Activated CD8-positive, alpha-beta T cell treated with anti-CD3 and anti-CD28 coated beads, Interleukin-2, amount 10 ng/mL, durations not matched to agents 7 days and 5 days (primary cell): ENCODE results near the gene SH3TC1. TPM values are rescaled to one million over a fixed set of nuclear protein-coding genes. Genes with fewer than 3 reads are reported as not detected.
A peak's percentile ranks its signal among the peaks of the same experiment; 100 is the strongest.

ENCODE experiments used
- ATAC-seq: fragments of 150-1000 bp; cut with Tn5 transposase; one replicate; pipeline ENCODE4 v1.10.0; 2021; ENCODE audit warnings: moderate library complexity
- CTCF ChIA-PET: fragments of 350-600 bp; sonication (Branson Sonifier 250); formaldehyde crosslinking; loops from one replicate; lab custom pipeline; 2021; ENCODE audit warnings: antibody characterized with exemption; lab: Charles Lee
- POLR2A ChIA-PET: fragments of 350-600 bp; sonication (Branson Sonifier 250); formaldehyde crosslinking; loops from one replicate; lab custom pipeline; 2021; ENCODE audit warnings: antibody characterized with exemption; lab: Charles Lee
- DNase-seq: peaks from one replicate; pipeline ENCODE4 v3.0.0-alpha.2; 2020
- H3K27ac Mint-ChIP-seq: one replicate; pipeline ENCODE4 v1.8.0; 2021; ENCODE audit warnings: mild to moderate bottlenecking, mixed read lengths
- H3K27me3 Mint-ChIP-seq: one replicate; pipeline ENCODE4 v1.8.0; 2021; ENCODE audit warnings: low read depth, mixed read lengths
- H3K36me3 Mint-ChIP-seq: one replicate; pipeline ENCODE4 v1.8.0; 2021; ENCODE audit warnings: low read depth, mixed read lengths
- H3K4me1 Mint-ChIP-seq: one replicate; pipeline ENCODE4 v1.8.0; 2021; ENCODE audit warnings: low read depth, mixed read lengths
- H3K4me3 Mint-ChIP-seq: one replicate; pipeline ENCODE4 v1.8.0; 2021; ENCODE audit warnings: mild to moderate bottlenecking, mixed read lengths
- H3K9me3 Mint-ChIP-seq: one replicate; pipeline ENCODE4 v1.8.0; 2022; ENCODE audit warnings: mixed read lengths; ENCODE audit not compliant: insufficient read depth
- total RNA-seq, 2 experiments: library from RNA; stranded (reverse); gene quantifications; one replicate each; pipeline ENCODE4 v1.2.3, GENCODE V29; 2021

Gene SH3TC1
- total RNA-seq, 2 experiments from 2014 or later = 6.3 to 7.3 TPM

DNA sequence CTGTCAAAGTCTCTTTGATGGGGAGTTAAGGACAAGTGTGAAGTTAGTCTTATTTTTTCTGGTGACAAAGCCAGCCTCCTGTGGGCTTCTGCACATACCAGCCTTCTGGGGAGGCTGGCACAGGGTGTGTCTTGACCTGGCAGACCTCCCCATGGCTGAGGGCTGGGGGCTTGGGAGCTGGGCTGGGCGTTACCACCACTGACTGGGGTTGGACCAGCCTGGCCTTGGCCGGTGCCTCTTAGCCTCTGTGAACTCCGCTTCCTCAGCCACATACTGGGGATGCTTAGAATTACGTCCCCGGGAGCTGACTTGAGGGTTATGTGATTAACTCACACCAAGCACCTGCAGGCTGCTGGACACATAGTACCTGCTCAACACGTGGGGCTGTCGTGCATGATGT, 14.0 kb downstream of the SH3TC1 start:
- CTCF ChIA-PET = no interaction called here
- no peaks in the 10 kb centered on the region for H3K9me3 Mint-ChIP-seq
- POLR2A ChIA-PET = interaction anchor here (0.7 kb wide), 1 partner anchor 1288 kb away, joined by 3 read pairs; no protein-coding TSS in a partner anchor
- no peaks in the 10 kb centered on the region for H3K27me3 Mint-ChIP-seq
- no peak overlapping the region for H3K27ac Mint-ChIP-seq
- DNase-seq (no peak), ATAC-seq (no peak)
- no peaks in the 10 kb centered on the region for H3K36me3 Mint-ChIP-seq
- no peak overlapping the region for H3K4me3 Mint-ChIP-seq
- H3K4me1 Mint-ChIP-seq = peaks cover 2% of the 10 kb centered on the region

DNA sequence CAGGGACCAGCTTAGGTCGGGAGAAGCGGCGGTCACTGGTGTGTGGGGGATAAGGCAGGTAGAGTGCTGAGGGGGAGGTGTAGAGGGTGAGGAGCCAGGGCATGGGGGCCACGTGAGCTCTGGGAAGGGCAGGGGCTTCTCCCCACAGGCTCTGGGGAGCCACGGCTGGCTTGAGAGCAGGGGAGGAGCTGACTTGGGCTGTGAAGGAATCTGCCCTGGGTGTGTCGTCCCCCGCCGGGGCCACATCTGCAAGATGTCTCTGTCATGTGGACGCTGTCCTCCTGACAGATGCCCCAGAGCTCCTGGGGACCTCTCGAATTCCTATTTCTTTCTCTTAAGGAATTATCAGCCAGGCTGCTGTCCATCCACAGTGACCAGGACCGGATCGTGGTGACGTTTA, 15.0 kb downstream of the SH3TC1 start:
- H3K36me3 Mint-ChIP-seq = no peaks in the 10 kb centered on the region
- no peak overlapping the region for H3K4me3 Mint-ChIP-seq
- no peak overlapping the region for H3K27ac Mint-ChIP-seq
- CTCF ChIA-PET = interaction anchor here (1.4 kb wide), 1 partner anchor 28 kb away, joined by 3 read pairs; no protein-coding TSS in a partner anchor
- H3K27me3 Mint-ChIP-seq = no peaks in the 10 kb centered on the region
- H3K9me3 Mint-ChIP-seq = no peaks in the 10 kb centered on the region
- peaks cover 7% of the 10 kb centered on the region for H3K4me1 Mint-ChIP-seq
- DNase-seq = no peak
- no peak for ATAC-seq
- POLR2A ChIA-PET = no interaction called here

DNA sequence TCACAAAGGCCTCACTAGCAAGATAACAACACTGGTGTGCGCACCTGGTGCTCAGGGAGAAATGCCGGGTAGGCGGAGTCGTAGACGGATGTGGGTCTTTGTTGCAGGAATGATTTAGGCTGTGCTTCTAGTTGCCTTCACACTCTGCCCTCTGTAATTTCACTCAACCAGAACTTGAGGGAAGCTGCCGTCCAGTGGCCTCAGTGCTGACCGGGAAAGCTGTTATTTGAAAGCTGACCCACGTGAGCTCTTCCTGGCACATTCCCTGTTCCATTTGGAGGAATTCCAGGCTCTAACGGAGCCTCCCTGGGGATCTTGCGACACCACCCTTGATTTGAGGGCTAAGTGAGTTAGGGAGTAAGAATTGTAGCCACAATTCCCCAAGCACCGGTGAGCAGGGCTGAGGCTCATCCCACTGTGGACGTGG, 15.9 kb downstream of the SH3TC1 start:
- Mint-ChIP-seq H3K36me3 (no peaks in the 10 kb centered on the region), H3K4me1 (peaks cover 7% of the 10 kb centered on the region), H3K9me3 (no peaks in the 10 kb centered on the region), H3K4me3 (no peak overlapping the region), H3K27ac (no peak overlapping the region), H3K27me3 (no peaks in the 10 kb centered on the region)
- CTCF ChIA-PET = no interaction called here
- POLR2A ChIA-PET = no interaction called here
- ATAC-seq (no peak), DNase-seq (no peak)

DNA sequence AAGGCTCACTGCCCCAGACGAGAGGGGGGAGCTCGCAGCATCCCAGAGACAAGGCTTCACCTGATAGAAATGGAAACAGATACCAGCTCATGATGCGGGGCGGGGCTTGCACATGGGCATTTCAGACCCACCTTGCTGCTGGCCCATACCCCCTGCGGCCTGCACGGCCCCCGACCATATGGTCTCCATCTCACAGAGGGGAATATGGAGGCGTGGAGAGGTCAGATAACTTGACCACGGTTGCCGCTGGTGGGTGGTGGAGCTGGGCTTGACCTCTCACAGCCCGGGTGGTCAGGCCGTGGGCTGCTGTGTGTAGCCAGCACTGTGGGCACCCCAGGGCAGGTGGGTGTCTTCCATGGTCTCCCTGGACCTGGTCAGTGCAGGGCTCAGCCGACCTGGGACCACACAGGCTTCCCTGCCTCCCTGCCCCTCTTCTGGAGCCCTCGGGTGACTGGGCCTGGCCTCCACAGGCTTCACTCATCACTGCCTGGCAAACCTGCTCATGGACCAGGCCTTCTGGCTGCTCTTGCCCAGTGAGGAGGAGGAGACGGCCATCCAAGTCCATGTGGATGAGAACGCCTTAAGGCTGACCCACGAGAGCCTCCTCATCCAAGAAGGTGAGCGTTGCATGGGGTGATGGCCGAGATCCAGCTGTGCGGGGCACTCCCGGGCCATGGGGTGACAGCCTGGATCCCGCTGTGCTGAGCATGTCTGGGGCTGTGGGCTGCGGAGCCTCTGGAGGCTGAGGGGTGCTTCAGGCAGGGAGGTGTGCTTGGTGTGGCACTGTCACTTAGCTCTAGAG, 16.8 kb downstream of the SH3TC1 start:
- POLR2A ChIA-PET = no interaction called here

DNA sequence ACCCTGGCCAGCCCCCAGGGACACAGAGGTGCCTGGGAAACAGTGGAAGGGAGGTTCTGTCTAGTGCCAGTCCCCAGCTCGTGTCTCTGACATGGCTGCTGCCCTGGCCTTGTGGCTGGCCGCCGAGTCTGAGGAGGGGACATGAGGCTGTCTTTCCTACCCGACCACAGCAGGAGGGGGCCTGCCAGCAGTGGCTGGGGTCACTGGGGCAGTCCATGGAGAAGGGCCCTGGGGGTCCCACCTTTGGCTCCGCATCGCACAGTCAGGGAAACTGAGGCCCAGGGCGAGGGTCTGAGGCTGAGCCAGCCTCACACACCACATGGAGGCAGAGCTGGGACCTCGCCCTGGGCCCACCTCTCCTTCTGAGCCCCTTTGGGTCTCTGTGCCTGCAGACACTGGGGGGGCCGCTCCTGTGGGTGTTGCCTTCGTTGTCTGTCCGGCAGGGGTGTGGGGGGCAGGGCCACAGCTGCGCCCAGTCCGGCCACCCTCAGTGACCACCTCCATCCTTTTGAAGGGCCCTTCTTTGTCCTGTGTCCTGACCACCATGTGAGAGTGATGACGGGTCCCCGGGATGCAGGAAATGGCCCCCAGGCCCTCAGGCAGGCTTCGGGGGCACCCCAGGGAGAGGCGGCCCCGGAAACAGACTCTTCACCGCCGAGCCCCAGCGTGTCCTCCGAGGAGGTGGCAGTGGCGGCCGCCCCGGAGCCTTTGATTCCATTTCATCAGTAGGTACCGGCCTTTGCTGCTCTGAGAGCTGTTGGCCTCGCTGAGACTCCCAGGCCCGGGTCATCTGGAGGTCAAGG, 17.6 kb downstream of the SH3TC1 start:
- no peaks in the 10 kb centered on the region for H3K9me3 Mint-ChIP-seq
- DNase-seq (no peak), ATAC-seq (no peak)
- no peak overlapping the region for H3K27ac Mint-ChIP-seq
- ChIA-PET CTCF (no interaction called here), POLR2A (no interaction called here)
- no peak overlapping the region for H3K4me3 Mint-ChIP-seq
- H3K36me3 Mint-ChIP-seq = no peaks in the 10 kb centered on the region
- peaks cover 12% of the 10 kb centered on the region for H3K4me1 Mint-ChIP-seq
- H3K27me3 Mint-ChIP-seq = no peaks in the 10 kb centered on the region

More for the DNA sequence above, 16.8 kb downstream of the SH3TC1 start:
- no peaks in the 10 kb centered on the region for H3K27me3 Mint-ChIP-seq
- H3K4me1 Mint-ChIP-seq = peaks cover 7% of the 10 kb centered on the region
- H3K27ac Mint-ChIP-seq = no peak overlapping the region
- CTCF ChIA-PET = no interaction called here
- H3K4me3 Mint-ChIP-seq = no peak overlapping the region
- no peaks in the 10 kb centered on the region for H3K9me3 Mint-ChIP-seq
- DNase-seq (no peak), ATAC-seq (no peak)
- no peaks in the 10 kb centered on the region for H3K36me3 Mint-ChIP-seq

DNA sequence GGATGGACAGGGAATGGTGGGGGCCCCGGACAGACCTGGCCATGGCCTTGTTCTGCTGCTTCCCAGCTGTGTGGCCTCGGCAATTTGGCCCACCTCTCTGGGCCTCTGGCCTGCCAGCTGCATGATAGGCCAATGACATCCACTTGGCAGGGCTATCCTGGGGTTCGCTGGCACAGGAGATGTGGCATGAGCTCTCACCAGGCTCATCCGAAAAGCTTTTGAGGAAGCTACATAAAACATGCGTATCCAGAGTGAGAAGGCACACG, 18.1 kb downstream of the SH3TC1 start:
- ChIA-PET POLR2A (no interaction called here), CTCF (interaction anchor here (1.7 kb wide), 1 partner anchor 12 kb away, joined by 4 read pairs; no protein-coding TSS in a partner anchor)
- Mint-ChIP-seq H3K36me3 (no peaks in the 10 kb centered on the region), H3K4me3 (no peak overlapping the region), H3K27ac (no peak overlapping the region), H3K4me1 (peaks cover 17% of the 10 kb centered on the region), H3K9me3 (no peaks in the 10 kb centered on the region), H3K27me3 (no peaks in the 10 kb centered on the region)
- DNase-seq = no peak
- no peak for ATAC-seq

DNA sequence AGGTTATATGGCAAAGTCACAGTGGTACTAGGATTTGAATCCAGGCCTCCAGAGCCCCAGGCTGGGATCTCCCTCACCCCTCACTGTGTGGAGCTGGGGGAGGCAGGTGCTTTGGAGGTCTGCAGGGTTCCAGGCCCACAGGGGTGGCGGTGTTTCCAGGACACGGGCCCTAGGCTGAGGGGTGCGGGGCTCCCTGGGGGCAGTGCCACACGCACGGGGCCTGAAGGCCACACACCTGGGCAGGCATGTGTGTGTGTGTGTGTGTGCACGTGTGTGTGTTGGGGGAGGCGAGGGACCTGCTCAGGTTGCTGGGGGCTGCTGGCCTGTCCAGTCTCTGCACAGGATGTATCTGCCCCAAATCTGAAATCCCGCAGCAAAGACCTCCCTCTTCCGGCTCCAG, 18.8 kb downstream of the SH3TC1 start:
- no peak for DNase-seq
- ATAC-seq = no peak
- no peaks in the 10 kb centered on the region for H3K27me3 Mint-ChIP-seq
- peaks cover 21% of the 10 kb centered on the region for H3K4me1 Mint-ChIP-seq
- no peak overlapping the region for H3K27ac Mint-ChIP-seq
- H3K36me3 Mint-ChIP-seq = no peaks in the 10 kb centered on the region
- no peaks in the 10 kb centered on the region for H3K9me3 Mint-ChIP-seq
- H3K4me3 Mint-ChIP-seq = no peak overlapping the region
- CTCF ChIA-PET = interaction anchor here (1.7 kb wide), 1 partner anchor 11 kb away, joined by 4 read pairs; no protein-coding TSS in a partner anchor
- POLR2A ChIA-PET = no interaction called here

DNA sequence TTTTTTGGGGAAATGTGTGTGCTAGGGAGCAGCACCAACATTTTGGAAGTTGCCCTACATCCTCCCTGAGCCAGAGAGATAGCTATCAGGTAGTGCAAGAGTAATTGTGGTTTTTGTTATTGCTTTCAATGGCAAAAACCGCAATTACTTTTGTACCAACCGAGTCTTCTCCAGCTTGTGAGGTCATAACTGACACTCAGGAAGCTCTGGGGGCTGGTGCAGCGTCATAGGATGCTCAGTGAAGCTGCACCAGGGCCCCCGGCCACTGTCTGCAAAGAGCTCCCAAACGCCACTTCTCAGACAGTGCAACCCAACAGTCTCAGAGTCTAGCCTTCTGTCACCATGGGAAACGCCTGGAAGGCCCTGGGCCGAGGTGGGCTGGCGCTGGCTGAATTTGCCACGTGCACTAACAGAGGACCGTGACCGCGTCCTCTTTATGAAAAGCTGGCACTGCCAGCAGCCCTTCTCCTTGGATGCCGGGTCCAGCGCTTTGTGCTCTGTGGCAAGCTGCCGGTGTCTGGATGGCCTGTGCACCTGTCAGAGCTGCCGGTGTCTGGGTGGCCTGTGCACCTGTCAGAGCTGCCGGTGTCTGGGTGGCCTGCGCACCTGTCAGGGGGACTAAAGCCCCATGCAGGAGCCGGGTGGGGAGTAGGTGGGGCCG, 19.4 kb downstream of the SH3TC1 start:
- ATAC-seq = no peak
- no peak for DNase-seq
- Mint-ChIP-seq H3K4me3 (no peak overlapping the region), H3K27me3 (no peaks in the 10 kb centered on the region), H3K27ac (no peak overlapping the region), H3K36me3 (peaks cover 3% of the 10 kb centered on the region), H3K4me1 (peaks cover 21% of the 10 kb centered on the region), H3K9me3 (no peaks in the 10 kb centered on the region)
- ChIA-PET CTCF (interaction anchor here (1.7 kb wide), 1 partner anchor 10 kb away, joined by 4 read pairs; no protein-coding TSS in a partner anchor), POLR2A (no interaction called here)

DNA sequence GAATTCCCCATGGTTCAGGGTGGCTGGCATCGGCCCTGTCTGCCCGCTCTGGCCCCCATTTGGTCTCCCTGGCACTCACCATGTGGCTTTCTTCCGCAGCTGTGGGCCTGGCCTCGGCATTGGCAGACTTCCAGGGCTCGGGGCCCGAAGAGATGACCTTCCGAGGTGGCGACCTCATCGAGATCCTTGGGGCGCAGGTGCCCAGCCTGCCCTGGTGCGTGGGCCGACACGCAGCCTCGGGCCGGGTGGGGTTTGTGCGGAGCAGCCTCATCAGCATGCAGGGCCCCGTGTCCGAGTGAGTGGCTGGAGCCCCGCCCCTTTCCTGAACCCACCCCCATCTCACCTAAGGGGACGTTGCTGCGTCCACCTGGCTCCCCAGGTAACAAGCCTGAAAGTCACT, 20.1 kb downstream of the SH3TC1 start:
- CTCF ChIA-PET = no interaction called here
- no peaks in the 10 kb centered on the region for H3K9me3 Mint-ChIP-seq
- ATAC-seq = no peak
- POLR2A ChIA-PET = interaction anchor here (2.4 kb wide), 1 partner anchor 20 kb away, joined by 12 read pairs; the partner anchor contains the start of gene SH3TC1
- no peak overlapping the region for H3K4me3 Mint-ChIP-seq
- DNase-seq = no peak
- no peaks in the 10 kb centered on the region for H3K27me3 Mint-ChIP-seq
- H3K27ac Mint-ChIP-seq = no peak overlapping the region
- peaks cover 9% of the 10 kb centered on the region for H3K36me3 Mint-ChIP-seq
- peaks cover 28% of the 10 kb centered on the region for H3K4me1 Mint-ChIP-seq

DNA sequence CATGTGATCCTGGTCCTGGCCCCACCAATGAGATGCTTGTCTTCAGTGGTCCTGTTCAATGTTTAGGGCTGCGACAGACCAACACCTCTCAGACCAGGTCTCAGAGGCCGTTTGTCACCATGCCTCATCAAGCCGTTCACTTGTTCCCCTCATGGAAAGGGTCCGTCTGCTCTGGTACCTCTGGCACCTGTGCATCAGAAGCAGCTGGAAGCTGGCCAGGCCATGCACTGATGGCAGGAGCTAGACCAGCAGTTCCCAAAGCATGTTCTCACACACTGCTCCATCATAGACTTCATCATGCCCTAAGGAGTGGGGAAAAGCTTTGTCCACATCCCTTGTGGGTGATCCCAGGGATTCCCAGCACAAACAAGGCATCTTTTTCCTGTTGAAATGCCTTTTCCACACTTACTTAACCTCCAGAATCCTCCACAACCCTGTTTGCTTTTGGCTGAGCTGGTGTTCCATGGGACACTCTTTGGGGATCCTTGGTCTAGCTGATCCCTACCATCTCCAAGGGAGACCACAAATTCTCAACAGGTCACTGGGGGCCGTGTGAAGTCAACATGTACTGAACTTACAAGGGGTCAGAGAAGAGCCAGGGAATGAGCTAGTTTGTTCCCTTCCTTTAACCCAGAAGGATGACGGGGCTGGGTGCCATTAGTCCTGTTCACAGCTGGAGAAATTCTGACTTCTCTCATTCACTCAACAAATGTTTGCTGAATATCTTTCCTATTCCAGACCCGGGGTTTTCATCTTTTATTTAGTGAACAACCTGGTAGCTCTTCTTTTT, 21.8 kb downstream of the SH3TC1 start:
- ATAC-seq (no peak), DNase-seq (no peak)
- no peaks in the 10 kb centered on the region for H3K9me3 Mint-ChIP-seq
- H3K36me3 Mint-ChIP-seq = peaks cover 9% of the 10 kb centered on the region
- no peak overlapping the region for H3K4me3 Mint-ChIP-seq
- ChIA-PET POLR2A (interaction anchor here (1.2 to 2.4 kb wide), 2 partner anchors 19 to 21 kb away, joined by 3 to 12 read pairs; partner anchors contain the start of gene SH3TC1), CTCF (interaction anchor here (0.7 to 2.2 kb wide), 2 partner anchors 22 to 44 kb away, joined by 3 to 11 read pairs; no protein-coding TSS in a partner anchor)
- H3K27ac Mint-ChIP-seq = no peak overlapping the region
- no peaks in the 10 kb centered on the region for H3K27me3 Mint-ChIP-seq
- peaks cover 44% of the 10 kb centered on the region for H3K4me1 Mint-ChIP-seq

DNA sequence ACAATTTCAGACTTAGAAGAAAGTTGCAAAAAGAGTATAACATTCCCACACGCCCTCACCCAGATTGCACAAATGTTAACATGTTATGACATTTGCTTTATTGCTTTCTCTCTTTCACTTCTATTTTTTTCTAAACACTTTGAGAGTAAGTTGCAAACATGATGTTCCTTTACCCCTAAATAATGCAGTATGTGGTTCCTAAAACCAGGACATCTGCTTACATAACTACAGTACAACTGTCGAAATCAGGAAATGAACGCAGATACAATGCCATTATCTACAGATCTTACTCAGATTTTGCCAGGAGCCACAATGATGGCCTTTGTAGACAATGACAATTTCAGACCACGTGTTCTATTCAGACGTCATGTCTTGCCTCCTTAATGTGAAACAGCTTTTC, 22.4 kb downstream of the SH3TC1 start:
- peaks cover 47% of the 10 kb centered on the region for H3K4me1 Mint-ChIP-seq
- DNase-seq = no peak
- ChIA-PET POLR2A (interaction anchor here (1.2 to 2.4 kb wide), 2 partner anchors 20 to 22 kb away, joined by 3 to 12 read pairs; partner anchors contain the start of gene SH3TC1), CTCF (interaction anchor here (2.2 kb wide), 1 partner anchor 45 kb away, joined by 11 read pairs; no protein-coding TSS in a partner anchor)
- no peak for ATAC-seq
- H3K4me3 Mint-ChIP-seq = no peak overlapping the region
- H3K9me3 Mint-ChIP-seq = no peaks in the 10 kb centered on the region
- H3K27ac Mint-ChIP-seq = peak overlapping the region; percentile 43
- peaks cover 9% of the 10 kb centered on the region for H3K36me3 Mint-ChIP-seq
- no peaks in the 10 kb centered on the region for H3K27me3 Mint-ChIP-seq
